SK-N-SH (cell line): ENCODE data around the gene ABCA1. TPM values are rescaled to one million over a fixed set of nuclear protein-coding genes. Genes with fewer than 3 reads are reported as not detected.

Experiments used
- CTCF ChIA-PET: fragments of 300-600, 350-600 bp; formaldehyde crosslinking; extraction: SDS; loops from one replicate; lab custom pipeline; 2021; lab: Yijun Ruan, JAX
- POLR2A ChIA-PET: fragments of 350-600 bp; sonication (Branson Sonifier 250); formaldehyde crosslinking; extraction: SDS; loops from one replicate; lab custom pipeline; 2020; ENCODE audit warnings: antibody characterized with exemption, inconsistent platforms; lab: Yijun Ruan, JAX
- DNase-seq: peaks from one replicate; pipeline ENCODE4 v3.0.0; 2012
- H2AFZ ChIP-seq: fragments of 200-600 bp; sonication (generic); 2 replicates; pipeline ENCODE4 v1.8.1; 2016; ENCODE audit warnings: antibody characterized with exemption, mild to moderate bottlenecking, low read depth
- H3F3A ChIP-seq: fragments of 200-600 bp; sonication (generic); replicated peaks from 2 replicates; pipeline ENCODE3; 2016; ENCODE audit warnings: antibody characterized with exemption, mild to moderate bottlenecking; ENCODE audit not compliant: insufficient read depth
- H3K27ac ChIP-seq, 2 experiments: fragments of 200-500 bp in 1 of 2; fragments of 200-600 bp in 1 of 2; sonication (Bioruptor generic) in 1 of 2; sonication (generic), shearing (Covaris generic) in 1 of 2; 2 replicates each; pipeline versions ENCODE4 v1.5.1 to v1.6.1; 2014 to 2016; ENCODE audit warnings: low read depth in 2 of 2, inconsistent platforms in 1 of 2, low read length in 1 of 2, mild to moderate bottlenecking in 1 of 2, mixed read lengths in 1 of 2
- H3K27me3 ChIP-seq: fragments of 200-600 bp; sonication (generic), shearing (Covaris generic); 2 replicates; pipeline ENCODE4 v1.6.1; 2016; ENCODE audit warnings: mixed run types; ENCODE audit not compliant: insufficient read depth
- H3K36me3 ChIP-seq, 2 experiments: fragments of 200-500 bp in 1 of 2; fragments of 200-600 bp in 1 of 2; sonication (Bioruptor generic) in 1 of 2; sonication (generic) in 1 of 2; replicated peaks in 1 of 2; 2 replicates each; pipeline versions ENCODE3 to v1.5.1; 2014 to 2016; ENCODE audit warnings: low read length in 1 of 2, mild to moderate bottlenecking in 1 of 2; ENCODE audit not compliant: insufficient read depth in 2 of 2, control insufficient read depth in 1 of 2
- H3K4me1 ChIP-seq, 2 experiments: fragments of 200-500 bp in 1 of 2; fragments of 200-600 bp in 1 of 2; sonication (Bioruptor generic) in 1 of 2; sonication (generic), shearing (Covaris generic) in 1 of 2; 2 replicates each; pipeline versions ENCODE4 v1.5.1 to v1.6.1; 2014 to 2016; ENCODE audit warnings: low read depth in 1 of 2, low read length in 1 of 2, mixed run types in 1 of 2; ENCODE audit not compliant: insufficient read depth in 2 of 2, control insufficient read depth in 1 of 2
- H3K4me2 ChIP-seq: fragments of 200-600 bp; sonication (generic), shearing (Covaris generic); 2 replicates; pipeline ENCODE4 v1.6.1; 2017; ENCODE audit warnings: mixed run types
- H3K4me3 ChIP-seq, 2 experiments: fragments of 200-500 bp in 1 of 2; fragments of 200-600 bp in 1 of 2; sonication (Bioruptor generic) in 1 of 2; sonication (generic), shearing (Covaris generic) in 1 of 2; 2 replicates each; pipeline versions ENCODE4 v1.5.1 to v1.8.1; 2014 to 2016; ENCODE audit warnings: low read depth in 2 of 2, inconsistent platforms in 1 of 2, low read length in 1 of 2, mild to moderate bottlenecking in 1 of 2, mixed read lengths in 1 of 2, moderate library complexity in 1 of 2
- H3K79me2 ChIP-seq: fragments of 200-600 bp; sonication (generic); 2 replicates; pipeline ENCODE4 v1.8.1; 2017; ENCODE audit warnings: mild to moderate bottlenecking; ENCODE audit not compliant: insufficient read depth
- H3K9ac ChIP-seq: fragments of 200-600 bp; sonication (generic); 2 replicates; pipeline ENCODE4 v1.6.1; 2017; ENCODE audit warnings: mixed run types
- H3K9me2 ChIP-seq: fragments of 200-600 bp; sonication (generic); 2 replicates; pipeline ENCODE4 v1.6.1; 2017; ENCODE audit warnings: mixed run types
- H3K9me3 ChIP-seq: fragments of 200-600 bp; sonication (generic); 2 replicates; pipeline ENCODE4 v1.6.1; 2017; ENCODE audit warnings: mixed run types, mild to moderate bottlenecking, moderate library complexity
- H4K20me1 ChIP-seq: fragments of 200-600 bp; sonication (generic); 2 replicates; pipeline ENCODE4 v1.6.1; 2017; ENCODE audit warnings: mild to moderate bottlenecking, mixed run types; ENCODE audit not compliant: insufficient read depth
- FOSL2 ChIP-seq: IDR thresholded peaks from 2 replicates; pipeline ENCODE4 v1.4.0; 2012; ENCODE audit warnings: low read depth, mild to moderate bottlenecking, moderate library complexity, borderline replicate concordance
- FOXJ3 ChIP-seq: sonication (generic); formaldehyde crosslinking; IDR thresholded peaks from 2 replicates; pipeline ENCODE4 v1.5.1; 2020; ENCODE audit warnings: mild to moderate bottlenecking, missing genetic modification reagents
- FOXM1 ChIP-seq: IDR thresholded peaks from 2 replicates; pipeline ENCODE4 v1.4.0; 2012; ENCODE audit warnings: low read depth, mild to moderate bottlenecking
- GABPA ChIP-seq: IDR thresholded peaks from 2 replicates; pipeline ENCODE4 v1.4.0; 2012; ENCODE audit warnings: low read depth, mild to moderate bottlenecking
- IRF3 ChIP-seq: fragments of 150-350 bp; IDR thresholded peaks from 2 replicates; pipeline ENCODE4 v1.6.1; 2016; ENCODE audit warnings: mild to moderate bottlenecking, low read depth, low read length
- JUND ChIP-seq: IDR thresholded peaks from 2 replicates; pipeline ENCODE4 v1.4.0; 2012
- MAX ChIP-seq: IDR thresholded peaks from 2 replicates; pipeline ENCODE4 v1.4.0; 2012; ENCODE audit warnings: low read depth
- MXI1 ChIP-seq: IDR thresholded peaks from 2 replicates; pipeline ENCODE4 v1.6.1; 2012; ENCODE audit warnings: mild to moderate bottlenecking, low read depth, low read length, improper control_type of control experiment
- NRF1 ChIP-seq: IDR thresholded peaks from 2 replicates; pipeline ENCODE4 v1.6.1; 2012; ENCODE audit warnings: low read depth, mild to moderate bottlenecking, low read length
- POLR2AphosphoS5 ChIP-seq: IDR thresholded peaks from 2 replicates; pipeline ENCODE4 v1.6.1; 2012; ENCODE audit warnings: low read depth, low read length
- RAD21 ChIP-seq: IDR thresholded peaks from 2 replicates; pipeline ENCODE4 v1.6.1; 2012; ENCODE audit warnings: mild to moderate bottlenecking, low read length
- SIN3A ChIP-seq: IDR thresholded peaks from 2 replicates; pipeline ENCODE4 v1.6.1; 2012; ENCODE audit warnings: low read depth, mild to moderate bottlenecking, low read length, moderate library complexity, borderline replicate concordance
- SMC3 ChIP-seq: IDR thresholded peaks from 2 replicates; pipeline ENCODE4 v1.6.1; 2012; ENCODE audit warnings: low read depth, low read length, improper control_type of control experiment
- YY1 ChIP-seq: IDR thresholded peaks from 2 replicates; pipeline ENCODE4 v1.4.0; 2012; ENCODE audit warnings: low read depth, mild to moderate bottlenecking
- WGBS: methylation state at CpG from one replicate; pipeline ENCODE4 v1.1.6; 2017; ENCODE audit warnings: low lambda C conversion rate; 5-methylcytosine and 5-hydroxymethylcytosine counted together
- polyA plus RNA-seq, 3 experiments: library from polyadenylated mRNA; depleted of rRNA; stranded (reverse); fragments of >200 nt; gene quantifications; 2 replicates each; pipeline ENCODE4 v1.2.3, GENCODE V29; 2012
- TF ChIP-seq, protein P1 (sequence below): IDR thresholded peaks from 2 replicates; pipeline ENCODE4 v1.6.1; 2012; ENCODE audit warnings: mild to moderate bottlenecking, low read depth, low read length, moderate library complexity
- TF ChIP-seq, protein P2 (sequence below): IDR thresholded peaks from 2 replicates; pipeline ENCODE4; 2012

The ABCA1 gene
- polyA plus RNA-seq, 1 of the 3 experiments (the other 2 are of a cell fraction), result 5.3 TPM

DNA sequence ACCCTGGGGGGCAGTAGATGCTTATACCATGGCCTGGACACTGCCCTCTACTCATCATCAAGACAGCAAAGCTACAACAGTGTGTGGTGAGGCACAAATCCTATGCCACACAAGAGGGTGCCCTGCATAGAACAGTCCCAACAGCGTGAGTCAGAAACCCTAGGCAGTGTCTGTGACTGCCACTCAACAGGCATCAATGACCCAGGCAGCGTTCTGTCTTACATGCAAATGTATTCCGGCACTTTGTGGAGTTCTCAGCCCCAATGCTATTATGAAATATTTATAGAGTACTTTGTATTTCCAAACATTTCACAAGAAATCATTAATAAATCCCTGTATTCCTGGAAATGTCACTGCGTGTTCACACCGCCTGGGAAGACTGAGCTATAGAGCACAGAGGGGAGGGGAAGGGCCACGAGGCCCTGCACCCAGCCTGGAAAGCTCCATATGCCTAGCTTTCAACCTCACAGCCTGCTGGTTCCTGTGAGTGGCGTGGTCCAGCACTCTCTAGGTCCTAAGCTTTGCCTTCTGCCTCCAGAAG, 86.3 kb downstream of the ABCA1 start:
- CTCF ChIA-PET, result interaction anchor here (1.0 to 1.9 kb wide), 2 partner anchors 62 to 296 kb away, joined by 3 to 6 read pairs; no protein-coding TSS in a partner anchor
- Histone ChIP-seq H3K9me2 (no peaks in the 10 kb centered on the region), H3K27ac (no peak overlapping the region), H3K36me3 (peaks cover 0 to 17% of the 10 kb centered on the region in 2 experiments), H3K4me2 (no peak overlapping the region), H4K20me1 (no peaks in the 10 kb centered on the region), H3K4me1 (peaks cover 1 to 26% of the 10 kb centered on the region in 2 experiments; a peak in 2 of 4 replicates), H3F3A (no peaks in the 10 kb centered on the region), H3K9me3 (no peaks in the 10 kb centered on the region), H3K79me2 (no peaks in the 10 kb centered on the region), H3K9ac (no peak overlapping the region), H2AFZ (no peak overlapping the region), H3K4me3 (no peak overlapping the region), H3K27me3 (no peaks in the 10 kb centered on the region)
- TF ChIP-seq, protein P1, sequence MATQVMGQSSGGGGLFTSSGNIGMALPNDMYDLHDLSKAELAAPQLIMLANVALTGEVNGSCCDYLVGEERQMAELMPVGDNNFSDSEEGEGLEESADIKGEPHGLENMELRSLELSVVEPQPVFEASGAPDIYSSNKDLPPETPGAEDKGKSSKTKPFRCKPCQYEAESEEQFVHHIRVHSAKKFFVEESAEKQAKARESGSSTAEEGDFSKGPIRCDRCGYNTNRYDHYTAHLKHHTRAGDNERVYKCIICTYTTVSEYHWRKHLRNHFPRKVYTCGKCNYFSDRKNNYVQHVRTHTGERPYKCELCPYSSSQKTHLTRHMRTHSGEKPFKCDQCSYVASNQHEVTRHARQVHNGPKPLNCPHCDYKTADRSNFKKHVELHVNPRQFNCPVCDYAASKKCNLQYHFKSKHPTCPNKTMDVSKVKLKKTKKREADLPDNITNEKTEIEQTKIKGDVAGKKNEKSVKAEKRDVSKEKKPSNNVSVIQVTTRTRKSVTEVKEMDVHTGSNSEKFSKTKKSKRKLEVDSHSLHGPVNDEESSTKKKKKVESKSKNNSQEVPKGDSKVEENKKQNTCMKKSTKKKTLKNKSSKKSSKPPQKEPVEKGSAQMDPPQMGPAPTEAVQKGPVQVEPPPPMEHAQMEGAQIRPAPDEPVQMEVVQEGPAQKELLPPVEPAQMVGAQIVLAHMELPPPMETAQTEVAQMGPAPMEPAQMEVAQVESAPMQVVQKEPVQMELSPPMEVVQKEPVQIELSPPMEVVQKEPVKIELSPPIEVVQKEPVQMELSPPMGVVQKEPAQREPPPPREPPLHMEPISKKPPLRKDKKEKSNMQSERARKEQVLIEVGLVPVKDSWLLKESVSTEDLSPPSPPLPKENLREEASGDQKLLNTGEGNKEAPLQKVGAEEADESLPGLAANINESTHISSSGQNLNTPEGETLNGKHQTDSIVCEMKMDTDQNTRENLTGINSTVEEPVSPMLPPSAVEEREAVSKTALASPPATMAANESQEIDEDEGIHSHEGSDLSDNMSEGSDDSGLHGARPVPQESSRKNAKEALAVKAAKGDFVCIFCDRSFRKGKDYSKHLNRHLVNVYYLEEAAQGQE, result no peak
- TF ChIP-seq RAD21 (no peak), FOSL2 (no peak), GABPA (no peak), MXI1 (no peak), POLR2AphosphoS5 (no peak), SIN3A (no peak), JUND (no peak), SMC3 (no peak), NRF1 (no peak), YY1 (no peak), MAX (no peak), FOXJ3 (CRISPR knock-in tag) (no peak), FOXM1 (no peak), IRF3 (no peak)
- TF ChIP-seq, protein P2, sequence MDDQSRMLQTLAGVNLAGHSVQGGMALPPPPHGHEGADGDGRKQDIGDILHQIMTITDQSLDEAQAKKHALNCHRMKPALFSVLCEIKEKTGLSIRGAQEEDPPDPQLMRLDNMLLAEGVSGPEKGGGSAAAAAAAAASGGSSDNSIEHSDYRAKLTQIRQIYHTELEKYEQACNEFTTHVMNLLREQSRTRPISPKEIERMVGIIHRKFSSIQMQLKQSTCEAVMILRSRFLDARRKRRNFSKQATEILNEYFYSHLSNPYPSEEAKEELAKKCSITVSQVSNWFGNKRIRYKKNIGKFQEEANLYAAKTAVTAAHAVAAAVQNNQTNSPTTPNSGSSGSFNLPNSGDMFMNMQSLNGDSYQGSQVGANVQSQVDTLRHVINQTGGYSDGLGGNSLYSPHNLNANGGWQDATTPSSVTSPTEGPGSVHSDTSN, result no peak
- DNase-seq, result no peak
- POLR2A ChIA-PET, result no interaction called here
- WGBS, result 87% methylated on average over 6 of the region's 7 CpGs
